Liver (tissue), 9 donors: Measurements from ENCODE around the gene ARHGAP8. TPM values are rescaled to one million over a fixed set of nuclear protein-coding genes. Genes with fewer than 3 reads are reported as not detected.

Experiments used
- DNase-seq: peaks from one replicate; pipeline ENCODE4 v3.0.0-alpha.2; 2017; ENCODE audit warnings: low spot score
- H3K27ac ChIP-seq, 2 donors: one replicate each; pipeline ENCODE4 v1.7.0; 2013; ENCODE audit warnings: inconsistent platforms in 2 of 2, low read length in 2 of 2, control low read depth in 1 of 2, low read depth in 1 of 2, mild to moderate bottlenecking in 1 of 2
- H3K27me3 ChIP-seq, 4 donors: one replicate each; pipeline versions ENCODE4 v1.6.1 to v1.7.0; 2013; ENCODE audit warnings: low read length in 3 of 4, inconsistent platforms in 1 of 4, mild to moderate bottlenecking in 1 of 4, moderate library complexity in 1 of 4; ENCODE audit not compliant: control insufficient read depth in 4 of 4, insufficient read depth in 4 of 4
- H3K36me3 ChIP-seq, 4 donors: one replicate each; pipeline versions ENCODE4 v1.6.1 to v1.7.0; 2013; ENCODE audit warnings: low read length in 3 of 4, mild to moderate bottlenecking in 3 of 4, low read depth in 1 of 4, moderate library complexity in 1 of 4; ENCODE audit not compliant: control insufficient read depth in 4 of 4, insufficient read depth in 3 of 4
- H3K4me1 ChIP-seq, 4 donors: one replicate each; pipeline versions ENCODE4 v1.6.1 to v1.7.0; 2013; ENCODE audit warnings: low read length in 3 of 4, mild to moderate bottlenecking in 3 of 4, moderate library complexity in 1 of 4; ENCODE audit not compliant: control insufficient read depth in 4 of 4, insufficient read depth in 4 of 4
- H3K4me3 ChIP-seq, 3 donors: one replicate each; pipeline versions ENCODE4 v1.6.1 to v1.7.0; 2013; ENCODE audit warnings: low read length in 3 of 3, control low read depth in 1 of 3, low read depth in 1 of 3, mild to moderate bottlenecking in 1 of 3
- H3K9ac ChIP-seq, 2 donors: one replicate each; pipeline ENCODE4 v1.7.0; 2013; ENCODE audit warnings: low read length in 2 of 2, mild to moderate bottlenecking in 2 of 2, moderate library complexity in 2 of 2, control low read depth in 1 of 2, low read depth in 1 of 2
- H3K9me3 ChIP-seq, 4 donors: one replicate each; pipeline versions ENCODE4 v1.6.1 to v1.7.0; 2013; ENCODE audit warnings: low read length in 3 of 4; ENCODE audit not compliant: control insufficient read depth in 4 of 4
- ATF3 ChIP-seq: IDR thresholded peaks from 2 replicates; pipeline ENCODE4 v1.6.1; 2016; ENCODE audit warnings: antibody characterized with exemption
- EGR1 ChIP-seq, 2 donors: IDR thresholded peaks; 2 replicates each; pipeline ENCODE4 v1.6.1; 2016 to 2018; ENCODE audit warnings: antibody characterized with exemption in 2 of 2, low read depth in 2 of 2
- FOXA1 ChIP-seq: IDR thresholded peaks from 2 replicates; pipeline ENCODE4 v1.6.1; 2016; ENCODE audit warnings: antibody characterized with exemption
- FOXA2 ChIP-seq: IDR thresholded peaks from 2 replicates; pipeline ENCODE4 v1.6.1; 2016; ENCODE audit warnings: antibody characterized with exemption
- HNF4A ChIP-seq, 2 donors: conservative IDR thresholded peaks; 2 replicates each; pipeline ENCODE4 v1.6.1; 2016; ENCODE audit warnings: antibody characterized with exemption in 2 of 2, mild to moderate bottlenecking in 2 of 2
- HNF4G ChIP-seq: IDR thresholded peaks from 2 replicates; pipeline ENCODE4 v1.6.1; 2016; ENCODE audit warnings: antibody characterized with exemption
- NR2F2 ChIP-seq: IDR thresholded peaks from 2 replicates; pipeline ENCODE4 v1.6.1; 2016; ENCODE audit warnings: antibody characterized with exemption
- RAD21 ChIP-seq, 2 donors: IDR thresholded peaks; 2 replicates each; pipeline ENCODE4 v1.6.1; 2016; ENCODE audit warnings: antibody characterized with exemption in 2 of 2, mild to moderate bottlenecking in 2 of 2
- REST ChIP-seq: IDR thresholded peaks from 2 replicates; pipeline ENCODE4 v1.6.1; 2016; ENCODE audit warnings: antibody characterized with exemption, mild to moderate bottlenecking
- RXRA ChIP-seq, 2 donors: IDR thresholded peaks; 2 replicates each; pipeline ENCODE4 v1.6.1; 2017 to 2018; ENCODE audit warnings: antibody characterized with exemption in 2 of 2, mild to moderate bottlenecking in 1 of 2
- TAF1 ChIP-seq: conservative IDR thresholded peaks from 2 replicates; pipeline ENCODE4 v1.6.1; 2016; ENCODE audit warnings: antibody characterized with exemption, mild to moderate bottlenecking
- YY1 ChIP-seq: IDR thresholded peaks from 2 replicates; pipeline ENCODE4 v1.6.1; 2016; ENCODE audit warnings: antibody characterized with exemption, mild to moderate bottlenecking
- WGBS: extraction: QIAGEN DNeasy Blood & Tissue Kit; methylation state at CpG from one replicate; pipeline ENCODE4 v1.1.7; 2013; 5-methylcytosine and 5-hydroxymethylcytosine counted together
- polyA plus RNA-seq, 2 donors: library from polyadenylated mRNA; stranded (reverse) in 1 of 2; unstranded in 1 of 2; fragments of 200-250 nt in 1 of 2; fragments of >200 nt in 1 of 2; fragmentation: Nextera tagmentation in 1 of 2; extraction: Ambion mirVana in 1 of 2; gene quantifications; one replicate each; pipeline versions ENCODE4 v1.2.1 to v1.2.3, GENCODE V29; 2013 to 2015
- total RNA-seq, 2 donors: library from RNA; depleted of rRNA; stranded (reverse); fragments of >200 nt; gene quantifications; one replicate each; pipeline ENCODE4 v1.2.3, GENCODE V29; 2014
- TF ChIP-seq, protein P1 (sequence below): IDR thresholded peaks from 2 replicates; pipeline ENCODE4 v1.6.1; 2016; ENCODE audit warnings: antibody characterized with exemption
- TF ChIP-seq, protein P2 (sequence below): IDR thresholded peaks from 2 replicates; pipeline ENCODE4 v1.6.1; 2016; ENCODE audit warnings: antibody characterized with exemption
- TF ChIP-seq, protein P3 (sequence below): fragments of 150-350 bp; IDR thresholded peaks from 2 replicates; pipeline ENCODE4 v1.5.1; 2017; ENCODE audit warnings: improper control_type of control experiment, low read depth, low read length; ENCODE audit not compliant: missing input control
- donor health status: healthy.
- donor health status: healthy.
- donor health status: healthy.
- donor health status: healthy.
- donor health status: healthy.

ARHGAP8 gene
- total and polyA plus RNA-seq, 4 donors: 0.58 to 1.8 (median 1.1) TPM

- no peak overlapping the region for H3K9ac ChIP-seq
- peaks cover 2 to 6% (median 3%) of the 10 kb centered on the region in 4 donors for H3K36me3 ChIP-seq
- no peak for DNase-seq
- no peaks in the 10 kb centered on the region for H3K27me3 ChIP-seq
- no peak for TF ChIP-seq NR2F2
- no peaks in the 10 kb centered on the region for H3K9me3 ChIP-seq
- 93% methylated on average over 27 of the region's 27 CpGs for WGBS
- H3K4me3 ChIP-seq: no peak overlapping the region
- H3K4me1 ChIP-seq: peaks cover 0 to 11% (median 5%) of the 10 kb centered on the region in 4 donors
- no peak overlapping the region for H3K27ac ChIP-seq
These were observed 19.7 kb upstream of the ARHGAP8 start for GRCh38 chr22:44732661-44733060.

DNA sequence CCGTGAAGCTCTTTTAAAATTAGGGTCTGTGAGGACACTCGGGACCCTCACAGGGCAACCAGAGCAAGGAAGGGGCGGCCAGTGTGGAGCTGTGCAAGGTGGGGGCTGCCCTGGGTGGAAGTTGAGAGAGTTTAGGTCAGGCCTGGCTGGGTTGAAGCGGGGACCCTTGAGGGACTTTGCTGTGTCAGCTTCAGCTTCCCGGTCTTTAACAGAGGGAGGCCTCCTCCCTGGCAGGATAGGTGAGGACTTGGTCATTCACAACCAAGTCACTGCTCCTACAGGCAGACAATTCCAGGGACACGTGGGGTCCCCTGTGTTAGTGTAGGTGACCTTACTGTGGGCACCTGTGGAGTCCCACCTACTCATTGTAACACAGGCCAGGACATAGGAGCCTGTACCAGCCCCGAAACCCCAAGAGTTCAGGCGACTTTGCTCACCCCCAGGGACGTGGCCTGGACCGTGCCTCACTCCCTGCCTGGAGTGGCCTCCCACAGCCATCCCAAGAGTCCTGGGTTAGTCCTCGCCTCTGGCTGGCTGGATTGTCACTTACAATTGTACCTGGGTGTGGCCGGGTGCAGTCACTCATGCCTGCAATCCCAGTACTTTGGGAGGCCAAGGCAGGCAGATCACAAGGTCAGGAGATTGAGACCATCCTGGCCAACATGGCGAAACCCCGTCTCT is 18.8 kb upstream of the ARHGAP8 start:
- peaks cover 1 to 6% (median 2%) of the 10 kb centered on the region in 4 donors for H3K36me3 ChIP-seq
- H3K4me1 ChIP-seq: peaks cover 0 to 7% (median 2%) of the 10 kb centered on the region in 4 donors
- no peak overlapping the region for H3K4me3 ChIP-seq
- H3K27me3 ChIP-seq: no peaks in the 10 kb centered on the region
- no peak overlapping the region for H3K9ac ChIP-seq
- no peak overlapping the region for H3K27ac ChIP-seq
- WGBS: 94% methylated on average over 14 of the region's 14 CpGs
- no peaks in the 10 kb centered on the region for H3K9me3 ChIP-seq
- TF ChIP-seq FOXA2 (no peak), TAF1 (no peak), RAD21 (IDR thresholded peaks at IDR 0.05) (no peak), REST (no peak), EGR1 (IDR thresholded peaks at IDR 0.05; ENCODE audit: low read depth in 2 of 2) (no peak), FOXA1 (no peak), RXRA (IDR thresholded peaks at IDR 0.05) (no peak), HNF4G (no peak)
- TF ChIP-seq, protein P1, sequence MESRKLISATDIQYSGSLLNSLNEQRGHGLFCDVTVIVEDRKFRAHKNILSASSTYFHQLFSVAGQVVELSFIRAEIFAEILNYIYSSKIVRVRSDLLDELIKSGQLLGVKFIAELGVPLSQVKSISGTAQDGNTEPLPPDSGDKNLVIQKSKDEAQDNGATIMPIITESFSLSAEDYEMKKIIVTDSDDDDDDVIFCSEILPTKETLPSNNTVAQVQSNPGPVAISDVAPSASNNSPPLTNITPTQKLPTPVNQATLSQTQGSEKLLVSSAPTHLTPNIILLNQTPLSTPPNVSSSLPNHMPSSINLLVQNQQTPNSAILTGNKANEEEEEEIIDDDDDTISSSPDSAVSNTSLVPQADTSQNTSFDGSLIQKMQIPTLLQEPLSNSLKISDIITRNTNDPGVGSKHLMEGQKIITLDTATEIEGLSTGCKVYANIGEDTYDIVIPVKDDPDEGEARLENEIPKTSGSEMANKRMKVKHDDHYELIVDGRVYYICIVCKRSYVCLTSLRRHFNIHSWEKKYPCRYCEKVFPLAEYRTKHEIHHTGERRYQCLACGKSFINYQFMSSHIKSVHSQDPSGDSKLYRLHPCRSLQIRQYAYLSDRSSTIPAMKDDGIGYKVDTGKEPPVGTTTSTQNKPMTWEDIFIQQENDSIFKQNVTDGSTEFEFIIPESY: no peak
- TF ChIP-seq, protein P2, sequence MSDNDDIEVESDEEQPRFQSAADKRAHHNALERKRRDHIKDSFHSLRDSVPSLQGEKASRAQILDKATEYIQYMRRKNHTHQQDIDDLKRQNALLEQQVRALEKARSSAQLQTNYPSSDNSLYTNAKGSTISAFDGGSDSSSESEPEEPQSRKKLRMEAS: no peak
- DNase-seq: no peak

DNA sequence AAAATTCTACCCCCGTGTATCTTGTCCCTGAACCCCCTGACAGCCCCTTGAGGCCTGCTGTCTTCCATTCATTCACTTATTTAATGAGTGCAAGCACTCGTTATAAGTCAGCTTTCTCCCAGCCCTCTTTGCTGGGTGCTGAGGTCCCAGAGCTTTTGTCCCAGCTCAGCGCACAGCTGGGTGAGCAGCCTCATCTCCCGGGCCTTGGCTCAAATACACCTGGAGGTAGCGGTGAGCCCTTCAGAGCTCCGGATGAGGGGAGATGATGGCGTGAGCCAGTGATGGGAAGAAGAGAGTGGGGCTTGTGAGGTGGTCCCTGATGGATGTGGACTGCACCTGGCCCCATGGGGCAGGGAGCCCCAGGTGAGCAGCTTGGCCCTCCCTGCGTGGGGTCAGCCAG is 18.1 kb upstream of the ARHGAP8 start:
- Histone ChIP-seq H3K27me3 (no peaks in the 10 kb centered on the region), H3K27ac (no peak overlapping the region), H3K4me3 (no peak overlapping the region), H3K9ac (no peak overlapping the region), H3K4me1 (peaks cover 0 to 5% (median 2%) of the 10 kb centered on the region in 4 donors), H3K9me3 (no peaks in the 10 kb centered on the region), H3K36me3 (peaks cover 0 to 6% (median 0%) of the 10 kb centered on the region in 4 donors)
- WGBS: 85% methylated on average over 8 of the region's 8 CpGs
- no peak for DNase-seq
- TF ChIP-seq REST (no peak), RXRA (IDR thresholded peaks at IDR 0.05) (no peak), EGR1 (IDR thresholded peaks at IDR 0.05; ENCODE audit: low read depth in 2 of 2) (no peak), RAD21 (IDR thresholded peaks at IDR 0.05) (no peak), YY1 (no peak), FOXA2 (no peak), HNF4A (conservative IDR thresholded peaks at IDR 0.05) (no peak), ATF3 (no peak)
- TF ChIP-seq, protein P3, sequence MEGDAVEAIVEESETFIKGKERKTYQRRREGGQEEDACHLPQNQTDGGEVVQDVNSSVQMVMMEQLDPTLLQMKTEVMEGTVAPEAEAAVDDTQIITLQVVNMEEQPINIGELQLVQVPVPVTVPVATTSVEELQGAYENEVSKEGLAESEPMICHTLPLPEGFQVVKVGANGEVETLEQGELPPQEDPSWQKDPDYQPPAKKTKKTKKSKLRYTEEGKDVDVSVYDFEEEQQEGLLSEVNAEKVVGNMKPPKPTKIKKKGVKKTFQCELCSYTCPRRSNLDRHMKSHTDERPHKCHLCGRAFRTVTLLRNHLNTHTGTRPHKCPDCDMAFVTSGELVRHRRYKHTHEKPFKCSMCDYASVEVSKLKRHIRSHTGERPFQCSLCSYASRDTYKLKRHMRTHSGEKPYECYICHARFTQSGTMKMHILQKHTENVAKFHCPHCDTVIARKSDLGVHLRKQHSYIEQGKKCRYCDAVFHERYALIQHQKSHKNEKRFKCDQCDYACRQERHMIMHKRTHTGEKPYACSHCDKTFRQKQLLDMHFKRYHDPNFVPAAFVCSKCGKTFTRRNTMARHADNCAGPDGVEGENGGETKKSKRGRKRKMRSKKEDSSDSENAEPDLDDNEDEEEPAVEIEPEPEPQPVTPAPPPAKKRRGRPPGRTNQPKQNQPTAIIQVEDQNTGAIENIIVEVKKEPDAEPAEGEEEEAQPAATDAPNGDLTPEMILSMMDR: no peak
- TF ChIP-seq, protein P2: no peak
